Heart left ventricle (tissue), 13 donors: ENCODE measurements around the gene TRUB2.

Source experiments
- POLR2A ChIP-seq, 2 donors: fragments of 450-650 bp; IDR thresholded peaks; one replicate each; pipeline ENCODE4 v1.6.1; 2017; ENCODE audit warnings: antibody characterized with exemption in 2 of 2, mild to moderate bottlenecking in 2 of 2, moderate library complexity in 2 of 2
- TF ChIP-seq, protein P1 (sequence below), 12 donors: fragments of 200-600 bp; sonication (generic) in 4 of 12; IDR thresholded peaks; one replicate each; pipeline versions ENCODE4 v1.5.0 to v1.8.0; 2018 to 2022; ENCODE audit warnings: antibody characterized with exemption in 12 of 12, mild to moderate bottlenecking in 5 of 12
- donor health status: ischemic (EF 13 %, LVEDD 7.1; RV severe dilation, severe dysfunction).
- donor health status: DM: no; HTN: yes; CAD: no.
- donor health status: DM: no; HTN: no; CAD: no.
- donor health status: ischemic (EF 25% LVEDD 6.9; RV normal size, moderate dysfunction).
- donor health status: ischemic (EF 25% LVEDD 5.7; RV mildly dilated, moderate dysfunction).
- donor health status: ischemic (EF 35%, LVEDD 5.7; RV mildly dilated, moderate dysfunction).
- donor health status: nonischemic (EF 11% LVEDD 7.7; RV severe dilation, severe dysfunction).
- donor health status: DM: yes; HTN: yes; CAD: no.
- donor health status: PGD.
- donor health status: ischemic (EF 29% LVEDD 5.4; RV normal size, mild dysfunction).
- donor health status: nonischemic (EF 23%, LVEDD 6.1; RV moderate dilation, normal function).

GRCh38 chr9:128337936-128338335 is 15.7 kb upstream of the TRUB2 start:
- TF ChIP-seq, protein P1, sequence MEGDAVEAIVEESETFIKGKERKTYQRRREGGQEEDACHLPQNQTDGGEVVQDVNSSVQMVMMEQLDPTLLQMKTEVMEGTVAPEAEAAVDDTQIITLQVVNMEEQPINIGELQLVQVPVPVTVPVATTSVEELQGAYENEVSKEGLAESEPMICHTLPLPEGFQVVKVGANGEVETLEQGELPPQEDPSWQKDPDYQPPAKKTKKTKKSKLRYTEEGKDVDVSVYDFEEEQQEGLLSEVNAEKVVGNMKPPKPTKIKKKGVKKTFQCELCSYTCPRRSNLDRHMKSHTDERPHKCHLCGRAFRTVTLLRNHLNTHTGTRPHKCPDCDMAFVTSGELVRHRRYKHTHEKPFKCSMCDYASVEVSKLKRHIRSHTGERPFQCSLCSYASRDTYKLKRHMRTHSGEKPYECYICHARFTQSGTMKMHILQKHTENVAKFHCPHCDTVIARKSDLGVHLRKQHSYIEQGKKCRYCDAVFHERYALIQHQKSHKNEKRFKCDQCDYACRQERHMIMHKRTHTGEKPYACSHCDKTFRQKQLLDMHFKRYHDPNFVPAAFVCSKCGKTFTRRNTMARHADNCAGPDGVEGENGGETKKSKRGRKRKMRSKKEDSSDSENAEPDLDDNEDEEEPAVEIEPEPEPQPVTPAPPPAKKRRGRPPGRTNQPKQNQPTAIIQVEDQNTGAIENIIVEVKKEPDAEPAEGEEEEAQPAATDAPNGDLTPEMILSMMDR (IDR thresholded peaks at IDR 0.05) = no peak
- TF ChIP-seq POLR2A (IDR thresholded peaks at IDR 0.05) = no peak
